GM21786 (cell line): ENCODE data around the gene SPATA6.
"Not testable (repeated sequence)": the region's sequence is repeated elsewhere in the genome, so short reads cannot be mapped to it uniquely, and the experiment has no call there.

ENCODE experiments used
- ATAC-seq: cut with Tn5 transposase; IDR thresholded peaks from one replicate; pipeline ENCODE4 v1.9.1; 2021; ENCODE audit not compliant: unreplicated experiment

The SPATA6 gene

GRCh38 chr1:48362901-48363300 is 109.1 kb downstream of the SPATA6 start:
- ATAC-seq, result no peak

GRCh38 chr1:48356901-48357300 is 115.1 kb downstream of the SPATA6 start:
- ATAC-seq, result no peak

- no peak for ATAC-seq
Observed at GRCh38 chr1:48344373-48344772, 127.6 kb downstream of the SPATA6 start.

DNA sequence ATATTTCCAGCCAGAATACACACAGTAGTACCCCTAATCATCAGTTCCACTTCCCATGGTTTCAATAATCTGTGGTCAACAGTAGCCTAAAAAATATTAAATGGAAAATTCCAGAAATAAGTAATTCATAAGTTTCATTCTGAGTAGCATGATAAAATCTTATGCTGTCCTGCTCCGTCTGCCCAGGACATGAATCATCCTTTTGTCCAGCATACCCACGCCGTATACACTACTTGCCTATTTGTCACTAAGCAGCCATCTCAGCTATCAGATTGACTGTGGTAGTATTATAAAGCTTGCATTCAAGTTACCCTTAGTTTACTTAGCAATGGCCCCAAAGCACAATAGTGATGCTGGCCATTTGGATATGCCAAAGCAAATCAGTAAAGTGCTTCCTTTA is 130.8 kb downstream of the SPATA6 start:
- no peak for ATAC-seq

- ATAC-seq, result no peak
Observed at GRCh38 chr1:48338257-48338656, 133.7 kb downstream of the SPATA6 start.

DNA sequence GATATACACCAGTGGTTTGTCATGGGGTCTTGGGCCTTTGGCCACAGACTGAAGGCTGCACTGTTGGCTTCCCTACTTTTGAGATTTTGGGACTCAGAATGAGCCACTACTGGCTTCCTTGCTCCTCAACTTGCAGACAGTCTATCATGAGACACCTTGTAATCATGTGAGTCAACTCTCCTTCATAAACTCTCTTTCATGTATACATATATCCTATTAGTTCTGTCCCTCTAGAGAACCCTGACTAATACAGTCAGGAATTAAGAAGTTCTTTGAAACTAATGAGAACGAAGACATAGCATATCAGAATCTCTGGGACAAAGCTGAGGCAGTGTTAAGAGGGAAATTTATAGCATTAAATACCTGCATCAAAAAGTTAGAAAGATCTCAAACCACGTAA is 138.7 kb downstream of the SPATA6 start:
- ATAC-seq, result no peak

DNA sequence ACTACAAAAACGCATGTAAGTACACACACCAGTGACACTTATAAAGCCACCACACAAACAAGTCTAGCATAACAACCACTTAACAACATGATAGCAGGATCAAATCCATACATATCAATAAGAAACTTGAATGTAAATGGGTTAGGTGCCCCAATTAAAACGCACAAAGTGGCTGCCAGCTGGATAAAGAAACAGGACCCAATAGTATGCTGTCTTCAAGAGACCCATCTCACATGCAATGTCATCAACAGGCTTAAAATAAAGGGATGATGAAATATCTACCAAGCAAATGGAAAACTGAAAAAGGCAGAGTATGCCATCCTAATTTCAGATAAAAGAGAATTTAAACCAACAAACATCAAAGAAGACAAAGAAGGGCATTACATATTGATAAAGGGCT is 139.9 kb downstream of the SPATA6 start:
- ATAC-seq, result no peak

- no peak for ATAC-seq
Observed at GRCh38 chr1:48329905-48330304, 142.1 kb downstream of the SPATA6 start.

GRCh38 chr1:48329486-48329885 is 142.5 kb downstream of the SPATA6 start:
- no peak for ATAC-seq

DNA sequence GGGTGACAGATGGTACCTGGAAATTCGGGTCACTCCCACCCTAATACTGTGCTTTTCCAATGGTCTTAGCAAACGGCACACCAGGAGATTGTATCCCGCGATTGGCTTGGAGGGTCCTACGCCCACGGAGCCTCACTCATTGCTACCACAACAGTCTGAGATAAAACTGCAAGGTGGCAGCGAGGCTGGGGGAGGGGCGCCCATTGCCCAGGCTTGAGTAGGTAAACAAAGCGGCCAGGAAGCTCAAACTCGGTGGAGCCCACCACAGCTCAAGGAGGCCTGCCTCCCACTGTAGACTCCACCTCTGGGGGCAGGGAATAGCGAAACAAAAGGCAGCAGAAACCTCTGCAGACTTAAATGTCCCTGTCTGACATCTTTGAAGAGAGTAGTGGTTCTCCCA is 160.2 kb downstream of the SPATA6 start:
- ATAC-seq, result not testable (repeated sequence)

- ATAC-seq, result no peak
Observed at GRCh38 chr1:48309564-48310082, 162.4 kb downstream of the SPATA6 start.

DNA sequence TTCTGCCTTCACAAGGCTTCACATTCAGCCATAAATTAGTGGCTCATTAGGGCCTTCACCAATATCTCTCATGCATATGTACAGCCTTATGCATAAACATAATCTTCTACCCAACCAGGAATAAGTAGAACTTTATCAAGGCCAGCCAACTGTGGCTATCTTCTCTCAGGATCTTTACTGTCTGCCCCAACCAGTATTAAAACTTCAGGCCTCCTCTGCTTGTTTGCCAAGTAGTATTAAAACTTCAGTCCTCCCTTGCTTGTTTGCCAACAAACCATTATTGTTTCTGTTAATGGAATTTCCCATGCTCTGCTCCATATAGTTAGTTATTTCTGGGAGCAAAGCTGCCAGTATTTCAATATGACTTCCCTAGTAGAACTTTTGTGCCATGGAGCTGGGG is 169.4 kb downstream of the SPATA6 start:
- ATAC-seq, result no peak

DNA sequence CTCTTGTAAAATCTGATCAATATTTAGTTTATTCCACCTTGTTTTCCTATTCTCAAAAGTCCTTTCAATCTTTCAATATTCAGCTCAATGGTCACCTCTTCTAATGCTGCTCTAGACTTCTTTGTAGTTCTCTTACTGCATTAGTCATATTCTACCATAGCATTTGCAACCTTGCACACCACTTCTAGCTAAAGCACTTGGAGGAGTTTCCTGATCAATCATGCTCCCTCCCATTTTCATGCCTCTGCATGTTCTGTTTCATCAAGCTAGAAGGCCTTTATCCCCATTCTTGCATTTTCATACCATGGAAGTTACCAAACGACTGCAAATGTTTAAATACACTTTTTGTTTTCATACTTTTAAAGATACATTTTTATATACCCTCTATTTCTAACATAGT is 177.3 kb downstream of the SPATA6 start:
- ATAC-seq, result no peak

GRCh38 chr1:48294094-48294493 is 177.9 kb downstream of the SPATA6 start:
- not testable (repeated sequence) for ATAC-seq

DNA sequence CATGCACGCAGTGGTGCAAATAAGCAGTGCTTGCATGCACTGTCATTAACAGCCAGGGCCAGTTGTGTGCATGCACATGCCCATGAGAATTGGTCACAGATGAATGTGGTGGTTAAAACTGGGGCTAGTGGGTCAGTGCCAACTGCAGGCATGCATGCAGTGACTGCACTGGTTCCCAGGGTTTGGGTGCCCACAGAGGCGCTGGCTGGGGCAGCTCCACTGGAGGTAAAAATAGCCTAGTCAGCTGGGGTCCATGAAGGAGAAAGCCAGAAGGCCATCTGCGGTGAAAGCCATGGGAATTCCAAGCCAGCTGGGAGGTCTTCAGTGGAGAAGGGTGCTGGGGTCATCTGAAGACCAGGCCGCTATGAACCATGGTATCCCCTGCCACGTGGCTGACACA is 179.3 kb downstream of the SPATA6 start:
- ATAC-seq, result no peak

DNA sequence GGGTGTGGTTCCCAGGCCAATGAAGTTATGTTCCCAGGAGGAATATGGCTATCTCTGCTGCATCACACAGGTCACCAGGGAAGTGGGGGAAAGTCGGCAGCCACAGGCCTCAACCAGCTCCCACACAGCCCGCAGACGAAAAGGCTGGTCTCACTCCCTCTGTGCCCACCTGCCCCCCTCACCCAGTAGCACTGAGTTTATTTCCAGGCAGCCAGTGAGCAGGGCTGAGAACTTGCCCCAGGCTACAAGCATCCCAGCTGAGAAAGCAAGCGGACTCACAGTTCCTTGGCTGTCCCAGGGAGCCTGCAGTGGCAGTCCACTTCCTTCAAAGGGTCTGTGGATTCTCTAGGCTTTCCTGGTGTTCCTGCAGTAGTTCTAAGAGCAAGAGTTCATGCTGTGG is 180.6 kb downstream of the SPATA6 start:
- no peak for ATAC-seq

DNA sequence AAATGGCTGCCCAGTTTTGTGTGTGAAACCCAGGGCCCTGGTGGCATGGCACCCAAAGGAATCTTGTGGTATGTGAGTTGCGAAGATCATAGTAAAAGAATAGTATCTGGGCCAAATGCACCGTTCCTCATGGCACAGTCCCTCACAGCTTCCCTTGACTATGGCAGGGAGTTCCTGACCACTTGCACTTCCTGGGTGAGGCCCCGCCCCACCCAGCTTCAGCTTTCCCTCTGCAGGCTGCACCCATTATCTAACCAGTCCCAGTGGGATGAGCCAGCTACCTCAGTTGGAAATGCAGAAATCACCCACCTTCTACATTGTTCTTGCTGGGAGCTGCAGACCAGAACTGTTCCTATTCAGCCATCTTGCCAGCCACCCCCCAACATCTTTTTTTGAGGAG is 186.5 kb downstream of the SPATA6 start:
- ATAC-seq, result no peak

DNA sequence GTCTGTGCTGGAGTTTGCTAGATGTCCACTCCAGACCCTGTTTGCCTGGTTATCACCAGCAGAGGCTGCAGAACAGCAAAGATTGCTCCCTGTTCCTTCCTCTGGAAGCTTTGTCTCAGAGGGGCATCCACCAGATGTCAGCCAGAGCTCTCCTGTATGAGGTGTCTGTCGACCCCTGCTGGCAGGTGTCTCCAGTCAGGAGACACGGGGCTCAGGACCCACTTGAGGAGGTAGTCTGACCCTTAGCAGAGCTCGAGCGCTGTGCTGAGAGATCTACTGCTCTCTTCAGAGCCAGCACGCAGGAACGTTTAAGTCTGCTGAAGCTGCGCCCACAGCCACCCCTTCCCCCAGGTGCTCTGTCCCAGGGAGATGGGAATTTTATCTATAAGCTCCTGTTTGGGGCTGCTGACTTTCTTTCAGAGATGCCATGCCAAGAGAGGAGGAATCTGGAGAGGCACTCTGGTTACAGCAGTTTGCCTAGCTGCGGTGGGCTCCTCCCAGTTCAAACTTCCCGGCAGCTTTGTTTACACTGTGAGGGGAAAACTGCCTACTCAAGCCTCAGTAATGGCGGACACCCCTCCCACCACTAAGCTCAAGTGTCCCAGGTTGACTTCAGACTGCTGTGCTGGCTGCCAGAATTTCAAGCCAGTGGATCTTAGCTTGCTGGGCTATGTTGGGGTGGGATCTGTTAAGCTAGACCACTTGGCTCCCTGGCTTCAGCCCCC is 187.1 kb downstream of the SPATA6 start:
- not testable (repeated sequence) for ATAC-seq

GRCh38 chr1:48282329-48282728 is 189.7 kb downstream of the SPATA6 start:
- not testable (repeated sequence) for ATAC-seq

- ATAC-seq, result not testable (repeated sequence)
Observed at GRCh38 chr1:48277437-48277836, 194.6 kb downstream of the SPATA6 start.

- ATAC-seq, result no peak
Observed at GRCh38 chr1:48266576-48266975, 205.4 kb downstream of the SPATA6 start.

GRCh38 chr1:48263041-48263440 is 209.0 kb downstream of the SPATA6 start:
- no peak for ATAC-seq

GRCh38 chr1:48261881-48262400 is 210.1 kb downstream of the SPATA6 start:
- no peak for ATAC-seq
